ENCODE data around the gene PTPRD. TPM values are rescaled to one million over a fixed set of nuclear protein-coding genes. Genes with fewer than 3 reads are reported as not detected.

PTPRD gene
- total RNA-seq, 1 donor from 2014 or later: 15.6 TPM

DNA sequence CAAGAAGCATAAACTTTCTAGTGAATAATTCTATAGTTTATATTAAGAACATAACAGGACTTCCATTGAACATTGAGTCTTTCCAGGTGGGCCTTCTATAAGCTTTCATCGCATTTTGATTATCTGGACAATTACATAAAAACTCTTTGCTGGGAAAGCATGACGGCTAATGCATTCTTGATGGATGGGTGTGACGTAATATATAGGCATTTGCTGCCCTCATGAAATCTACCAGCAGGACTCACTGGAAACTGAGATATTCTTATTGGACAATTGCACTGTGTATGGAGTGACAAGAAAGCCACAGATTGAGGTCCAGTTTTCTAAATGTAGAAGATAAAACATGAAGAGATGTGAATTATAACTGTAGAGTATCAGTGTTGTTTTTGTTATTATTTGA lies 15.0 kb downstream of the PTPRD start:
- no peak overlapping the region for H3K4me3 ChIP-seq
- TF ChIP-seq, protein P1, sequence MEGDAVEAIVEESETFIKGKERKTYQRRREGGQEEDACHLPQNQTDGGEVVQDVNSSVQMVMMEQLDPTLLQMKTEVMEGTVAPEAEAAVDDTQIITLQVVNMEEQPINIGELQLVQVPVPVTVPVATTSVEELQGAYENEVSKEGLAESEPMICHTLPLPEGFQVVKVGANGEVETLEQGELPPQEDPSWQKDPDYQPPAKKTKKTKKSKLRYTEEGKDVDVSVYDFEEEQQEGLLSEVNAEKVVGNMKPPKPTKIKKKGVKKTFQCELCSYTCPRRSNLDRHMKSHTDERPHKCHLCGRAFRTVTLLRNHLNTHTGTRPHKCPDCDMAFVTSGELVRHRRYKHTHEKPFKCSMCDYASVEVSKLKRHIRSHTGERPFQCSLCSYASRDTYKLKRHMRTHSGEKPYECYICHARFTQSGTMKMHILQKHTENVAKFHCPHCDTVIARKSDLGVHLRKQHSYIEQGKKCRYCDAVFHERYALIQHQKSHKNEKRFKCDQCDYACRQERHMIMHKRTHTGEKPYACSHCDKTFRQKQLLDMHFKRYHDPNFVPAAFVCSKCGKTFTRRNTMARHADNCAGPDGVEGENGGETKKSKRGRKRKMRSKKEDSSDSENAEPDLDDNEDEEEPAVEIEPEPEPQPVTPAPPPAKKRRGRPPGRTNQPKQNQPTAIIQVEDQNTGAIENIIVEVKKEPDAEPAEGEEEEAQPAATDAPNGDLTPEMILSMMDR (IDR thresholded peaks at IDR 0.05; ENCODE audit: borderline replicate concordance): no peak
- no peaks in the 10 kb centered on the region for H3K36me3 ChIP-seq
- intact Hi-C loops (cut with micrococcal nuclease): no loop called here
- DNase-seq: no peak
- no peaks in the 10 kb centered on the region for H3K27me3 ChIP-seq (ENCODE audit: low read depth)
- no peak overlapping the region for H3K27ac ChIP-seq (replicated peaks)
- peaks cover under 1% of the 10 kb centered on the region for H3K9me3 ChIP-seq (replicated peaks)
- no peaks in the 10 kb centered on the region for H3K4me1 ChIP-seq

DNA sequence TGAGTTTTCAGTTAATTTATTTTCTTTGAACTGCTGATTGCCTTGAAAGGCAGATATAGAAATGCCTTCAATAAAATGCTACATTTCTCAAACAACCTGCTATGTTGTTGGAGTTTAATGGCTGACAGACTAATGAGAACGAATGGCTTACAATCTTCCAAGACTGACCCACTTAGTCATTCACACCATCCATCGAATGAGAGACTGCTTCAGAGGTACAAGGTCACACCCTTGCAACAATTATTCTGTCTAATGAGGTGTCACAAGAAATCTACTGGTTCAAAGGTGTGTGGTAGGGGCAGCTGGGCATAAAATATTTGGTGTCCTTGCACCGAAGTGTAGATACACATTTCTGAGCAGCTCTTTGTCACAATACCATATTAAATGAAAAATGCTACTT lies 18.3 kb downstream of the PTPRD start:
- no peak overlapping the region for H3K4me3 ChIP-seq
- peaks cover 31% of the 10 kb centered on the region for H3K9me3 ChIP-seq (replicated peaks)
- TF ChIP-seq, protein P1 (IDR thresholded peaks at IDR 0.05; ENCODE audit: borderline replicate concordance): no peak
- no peak overlapping the region for H3K27ac ChIP-seq (replicated peaks)
- H3K36me3 ChIP-seq: no peaks in the 10 kb centered on the region
- intact Hi-C loops (cut with micrococcal nuclease): no loop called here
- H3K27me3 ChIP-seq (ENCODE audit: low read depth): no peaks in the 10 kb centered on the region
- no peaks in the 10 kb centered on the region for H3K4me1 ChIP-seq
- no peak for DNase-seq

DNA sequence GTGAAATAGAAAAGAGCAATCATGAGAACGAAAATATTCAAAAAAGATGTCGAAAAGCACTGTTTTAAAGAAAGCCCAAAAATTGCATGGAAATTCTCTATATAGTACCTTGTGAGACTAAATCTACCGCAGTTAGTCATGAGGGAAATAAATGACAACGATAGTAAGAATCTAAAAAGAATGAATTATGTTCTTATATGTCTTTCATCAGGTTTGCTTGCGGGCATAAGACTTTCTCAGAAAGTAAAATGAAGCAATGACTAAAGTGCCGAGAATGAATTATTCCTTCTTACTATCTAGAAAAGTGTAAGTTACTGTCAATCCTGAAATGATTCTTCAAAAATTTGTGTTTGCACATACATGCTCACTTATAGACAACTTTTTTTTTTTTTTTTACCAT lies 26.4 kb downstream of the PTPRD start:
- H3K27ac ChIP-seq (replicated peaks): no peak overlapping the region
- TF ChIP-seq, protein P1 (IDR thresholded peaks at IDR 0.05; ENCODE audit: borderline replicate concordance): no peak
- H3K36me3 ChIP-seq: no peaks in the 10 kb centered on the region
- no peak overlapping the region for H3K4me3 ChIP-seq
- peaks cover 33% of the 10 kb centered on the region for H3K9me3 ChIP-seq (replicated peaks)
- intact Hi-C loops (cut with micrococcal nuclease): no loop called here
- H3K27me3 ChIP-seq (ENCODE audit: low read depth): no peaks in the 10 kb centered on the region
- no peak for DNase-seq
- no peaks in the 10 kb centered on the region for H3K4me1 ChIP-seq

DNA sequence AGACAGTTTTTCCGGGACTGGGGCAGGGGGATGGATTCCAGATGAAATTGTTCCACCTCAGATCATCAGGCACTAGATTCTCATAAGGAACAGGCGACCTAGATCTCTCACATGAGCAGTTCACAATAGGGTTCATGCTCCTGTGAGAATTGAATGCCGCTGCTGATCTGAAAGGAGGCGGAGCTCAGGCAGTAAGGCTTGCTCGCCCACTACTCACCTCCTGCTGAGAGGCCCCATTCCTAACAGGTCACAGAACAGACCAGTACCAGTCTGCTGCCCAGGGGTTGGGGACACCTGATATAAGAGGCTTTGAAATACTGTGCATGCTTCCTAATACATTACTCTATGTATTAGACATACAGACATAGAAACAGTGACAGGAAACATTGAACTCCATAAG lies 41.1 kb downstream of the PTPRD start:
- TF ChIP-seq, protein P1 (IDR thresholded peaks at IDR 0.05; ENCODE audit: borderline replicate concordance): no peak
- Histone ChIP-seq H3K27ac (replicated peaks) (no peak overlapping the region), H3K36me3 (no peaks in the 10 kb centered on the region), H3K27me3 (ENCODE audit: low read depth) (no peaks in the 10 kb centered on the region), H3K9me3 (replicated peaks) (peaks cover 15% of the 10 kb centered on the region), H3K4me1 (no peaks in the 10 kb centered on the region), H3K4me3 (no peak overlapping the region)
- intact Hi-C loops (cut with micrococcal nuclease): no loop called here
- DNase-seq: no peak

DNA sequence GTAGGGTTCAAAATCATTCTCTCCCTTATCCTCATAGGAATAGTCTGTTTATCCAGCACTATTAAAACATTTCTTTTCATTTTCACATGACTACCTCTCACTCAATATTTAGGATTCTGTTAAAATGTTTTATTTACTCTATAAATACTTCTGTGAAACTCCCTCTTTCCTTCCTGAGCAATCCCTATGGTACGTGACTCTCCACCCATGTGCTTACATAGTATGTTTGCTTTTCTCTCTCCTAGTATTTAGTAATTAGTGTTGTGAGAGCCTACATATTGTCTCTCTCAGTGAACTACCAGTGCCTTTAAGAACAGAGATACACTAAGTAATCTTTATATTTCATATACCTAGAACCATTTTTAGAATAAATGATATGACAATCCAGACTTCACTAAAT lies 46.0 kb downstream of the PTPRD start:
- Histone ChIP-seq H3K4me1 (no peaks in the 10 kb centered on the region), H3K9me3 (replicated peaks) (peaks cover 15% of the 10 kb centered on the region), H3K27me3 (ENCODE audit: low read depth) (no peaks in the 10 kb centered on the region), H3K36me3 (no peaks in the 10 kb centered on the region), H3K27ac (replicated peaks) (no peak overlapping the region), H3K4me3 (no peak overlapping the region)
- intact Hi-C loops (cut with micrococcal nuclease): no loop called here
- TF ChIP-seq, protein P1 (IDR thresholded peaks at IDR 0.05; ENCODE audit: borderline replicate concordance): no peak
- DNase-seq: no peak
